Measurements from ENCODE around the gene C10orf67. TPM values are rescaled to one million over a fixed set of nuclear protein-coding genes. Genes with fewer than 3 reads are reported as not detected.

The C10orf67 gene
- total and polyA plus RNA-seq, 9 donors: 0.08 to 1.0 (median 0.28) TPM

GRCh38 chr10:23204773-23205172 is 139.8 kb downstream of the C10orf67 start:
- Histone ChIP-seq H3K27ac (no peak overlapping the region), H3K36me3 (no peaks in the 10 kb centered on the region), H3K9me3 (no peaks in the 10 kb centered on the region), H3K27me3 (no peaks in the 10 kb centered on the region), H3K4me1 (ENCODE audit: insufficient read depth) (no peaks in the 10 kb centered on the region), H3K4me3 (no peak overlapping the region)
- TF ChIP-seq POLR2A (IDR thresholded peaks at IDR 0.05) (no peak), EP300 (IDR thresholded peaks at IDR 0.05) (no peak)
- TF ChIP-seq, protein P1, sequence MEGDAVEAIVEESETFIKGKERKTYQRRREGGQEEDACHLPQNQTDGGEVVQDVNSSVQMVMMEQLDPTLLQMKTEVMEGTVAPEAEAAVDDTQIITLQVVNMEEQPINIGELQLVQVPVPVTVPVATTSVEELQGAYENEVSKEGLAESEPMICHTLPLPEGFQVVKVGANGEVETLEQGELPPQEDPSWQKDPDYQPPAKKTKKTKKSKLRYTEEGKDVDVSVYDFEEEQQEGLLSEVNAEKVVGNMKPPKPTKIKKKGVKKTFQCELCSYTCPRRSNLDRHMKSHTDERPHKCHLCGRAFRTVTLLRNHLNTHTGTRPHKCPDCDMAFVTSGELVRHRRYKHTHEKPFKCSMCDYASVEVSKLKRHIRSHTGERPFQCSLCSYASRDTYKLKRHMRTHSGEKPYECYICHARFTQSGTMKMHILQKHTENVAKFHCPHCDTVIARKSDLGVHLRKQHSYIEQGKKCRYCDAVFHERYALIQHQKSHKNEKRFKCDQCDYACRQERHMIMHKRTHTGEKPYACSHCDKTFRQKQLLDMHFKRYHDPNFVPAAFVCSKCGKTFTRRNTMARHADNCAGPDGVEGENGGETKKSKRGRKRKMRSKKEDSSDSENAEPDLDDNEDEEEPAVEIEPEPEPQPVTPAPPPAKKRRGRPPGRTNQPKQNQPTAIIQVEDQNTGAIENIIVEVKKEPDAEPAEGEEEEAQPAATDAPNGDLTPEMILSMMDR (IDR thresholded peaks at IDR 0.05): no peak
- no peak for DNase-seq
- 3 to 6% (median 3%) methylated on average over 10 of the region's 10 CpGs for WGBS, 3 donors
- intact Hi-C loops (cut with DNase I): no loop called here

DNA sequence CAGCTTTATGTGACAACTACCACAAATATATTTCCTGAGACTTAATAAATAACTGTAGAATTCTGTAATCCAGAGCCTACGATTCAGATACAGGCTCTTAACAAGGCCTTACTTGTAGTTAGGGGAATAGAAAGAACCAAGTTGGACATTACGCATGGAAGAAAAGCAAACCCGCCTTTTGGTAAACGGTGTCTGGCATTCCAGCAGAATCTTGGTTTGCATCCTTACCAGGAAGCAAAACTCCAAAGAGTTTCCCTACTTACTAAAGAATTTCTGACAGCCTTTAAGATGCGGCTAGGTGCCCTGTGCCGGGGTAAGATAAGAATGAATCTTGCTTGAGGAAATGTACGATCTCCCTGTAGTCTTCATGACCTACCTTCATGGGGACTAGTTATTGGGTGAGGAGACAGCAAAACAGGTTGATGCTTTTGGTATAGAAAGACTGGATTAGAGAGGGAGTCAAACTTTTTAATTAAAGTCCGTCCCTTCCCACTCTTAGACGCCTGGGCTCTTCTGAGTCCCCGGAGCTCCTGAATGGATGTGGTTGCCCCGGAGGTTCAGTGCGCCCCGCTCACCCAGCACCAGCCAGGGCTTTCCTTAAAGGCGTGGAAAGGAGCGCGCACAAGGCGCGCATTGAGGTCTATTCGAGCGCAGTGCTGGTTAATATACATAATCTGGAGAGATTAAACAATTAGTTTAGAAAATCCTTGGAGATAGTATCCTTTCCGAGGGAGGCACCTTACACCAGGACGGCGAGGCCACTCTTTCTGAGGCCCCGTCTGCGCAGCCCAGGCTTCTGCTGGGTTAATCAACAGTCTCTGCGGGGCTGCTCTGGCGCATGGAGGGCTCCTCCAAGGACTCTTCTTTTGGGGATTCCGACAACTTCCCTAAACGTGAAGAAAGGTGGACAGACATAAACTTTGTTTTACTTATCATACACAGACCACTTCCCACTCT is 140.9 kb downstream of the C10orf67 start:
- H3K4me3 ChIP-seq: no peak overlapping the region
- no peak for DNase-seq
- no peaks in the 10 kb centered on the region for H3K9me3 ChIP-seq
- WGBS, 3 donors: 22 to 31% (median 24%) methylated on average over 29 of the region's 29 CpGs
- H3K27ac ChIP-seq: no peak overlapping the region
- intact Hi-C loops (cut with DNase I): no loop called here
- no peaks in the 10 kb centered on the region for H3K27me3 ChIP-seq
- H3K4me1 ChIP-seq (ENCODE audit: insufficient read depth): no peaks in the 10 kb centered on the region
- no peak for TF ChIP-seq EP300 (IDR thresholded peaks at IDR 0.05)
- H3K36me3 ChIP-seq: no peaks in the 10 kb centered on the region

DNA sequence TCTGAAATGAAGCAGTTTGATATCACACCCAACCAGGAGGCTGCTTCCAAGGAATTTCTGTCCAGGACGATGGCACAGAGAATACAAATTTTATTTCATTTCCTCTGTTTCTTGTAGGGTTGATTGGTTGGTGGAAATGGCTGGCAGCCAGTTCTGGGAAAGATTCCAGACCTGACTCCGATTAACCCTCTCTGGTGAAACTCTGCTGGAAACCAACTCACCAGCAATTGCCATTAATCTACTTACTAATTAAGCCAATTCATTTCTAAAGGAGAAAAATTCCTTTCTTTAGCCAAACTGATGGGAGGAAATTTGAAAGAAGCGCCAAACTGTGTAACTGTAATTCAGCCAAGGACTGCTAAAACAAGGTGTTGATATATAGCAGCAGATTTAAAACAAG is 141.8 kb downstream of the C10orf67 start:
- H3K4me3 ChIP-seq: no peak overlapping the region
- H3K36me3 ChIP-seq: no peaks in the 10 kb centered on the region
- DNase-seq: no peak
- H3K27me3 ChIP-seq: no peaks in the 10 kb centered on the region
- no peaks in the 10 kb centered on the region for H3K9me3 ChIP-seq
- WGBS, 3 donors: 0 to 6% (median 1%) methylated on average over 3 of the region's 3 CpGs
- no peak for TF ChIP-seq POLR2A (IDR thresholded peaks at IDR 0.05)
- TF ChIP-seq, protein P1 (IDR thresholded peaks at IDR 0.05): no peak
- no peak for TF ChIP-seq EP300 (IDR thresholded peaks at IDR 0.05)
- intact Hi-C loops (cut with DNase I): no loop called here
- no peak overlapping the region for H3K27ac ChIP-seq
- no peaks in the 10 kb centered on the region for H3K4me1 ChIP-seq (ENCODE audit: insufficient read depth)

- DNase-seq: no peak
- intact Hi-C loops (cut with DNase I): no loop called here
- no peak overlapping the region for H3K27ac ChIP-seq
- TF ChIP-seq EP300 (IDR thresholded peaks at IDR 0.05) (no peak), POLR2A (IDR thresholded peaks at IDR 0.05) (no peak)
- TF ChIP-seq, protein P1 (IDR thresholded peaks at IDR 0.05): no peak
- no peaks in the 10 kb centered on the region for H3K4me1 ChIP-seq (ENCODE audit: insufficient read depth)
- H3K27me3 ChIP-seq: no peaks in the 10 kb centered on the region
- 7 to 14% (median 13%) methylated on average over 4 of the region's 4 CpGs for WGBS, 3 donors
- H3K9me3 ChIP-seq: no peaks in the 10 kb centered on the region
- no peak overlapping the region for H3K4me3 ChIP-seq
- no peaks in the 10 kb centered on the region for H3K36me3 ChIP-seq
Measured at GRCh38 chr10:23201837-23202236, 142.8 kb downstream of the C10orf67 start.
